ENCODE measurements around the gene RPA1. TPM values are rescaled to one million over a fixed set of nuclear protein-coding genes. Genes with fewer than 3 reads are reported as not detected.

The RPA1 gene
- total and polyA plus RNA-seq, 9 of the 15 experiments (the other 6 are each of a cell fraction or from before 2014, with no cell fraction given): 25.2 to 125 (median 47.4) TPM

DNA sequence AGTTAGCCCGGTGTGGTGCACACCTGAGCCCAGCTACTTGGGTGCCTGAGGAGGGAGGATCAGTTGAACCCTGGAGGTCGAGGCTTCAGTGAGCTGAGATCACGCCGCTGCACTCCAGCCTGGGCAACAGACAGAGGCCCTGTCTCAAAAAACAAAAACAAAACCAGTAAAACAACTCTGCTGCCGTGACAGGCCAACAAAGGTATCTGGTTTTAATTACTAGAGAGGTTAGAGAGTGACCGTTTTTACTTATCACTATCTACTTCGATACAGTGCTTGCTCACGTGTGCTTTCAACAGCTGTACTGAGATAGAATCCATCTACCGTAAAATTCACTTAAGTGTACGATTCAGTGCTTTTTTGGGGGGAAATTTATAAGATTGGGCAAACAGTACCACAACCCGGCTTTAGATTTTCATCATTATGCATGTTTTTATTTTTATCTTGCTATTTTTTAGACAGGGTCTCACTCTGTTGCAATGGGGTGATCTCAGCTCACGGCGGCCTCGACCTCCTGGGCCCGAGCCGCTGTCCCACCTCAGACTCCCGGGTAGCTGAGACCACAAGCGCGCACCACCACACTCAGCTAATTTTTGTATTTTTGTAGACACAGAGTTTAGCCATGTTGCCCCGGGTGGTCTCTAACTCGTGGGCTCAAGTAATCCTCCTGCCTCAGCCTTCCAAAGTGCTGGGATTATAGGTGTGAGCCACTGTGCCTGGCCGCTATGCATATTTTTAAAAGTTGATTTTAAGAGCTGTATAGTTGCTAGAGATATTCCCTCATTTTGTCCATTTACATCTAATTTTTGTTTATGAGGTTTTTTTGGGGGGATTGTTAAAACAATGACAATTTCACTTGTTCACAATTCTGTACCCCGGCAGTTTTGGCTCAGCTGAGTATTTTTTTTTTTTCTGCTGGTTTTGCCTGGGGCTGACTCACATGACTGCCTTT, 37.0 kb upstream of the RPA1 start:
- DNase-seq (ENCODE audit: extremely low read depth in 1 of 4, low spot score in 3 of 4) (peak in 1 of 4 experiments; percentile 23), FAIRE-seq (peak; percentile 46), ATAC-seq (peak; percentile 67)
- Histone ChIP-seq H4K20me1 (replicated peaks; ENCODE audit: control insufficient read depth, insufficient read depth, low read length) (no peaks in the 10 kb centered on the region), H3K4me1 (replicated peaks in 1 of 2; ENCODE audit: control insufficient read depth in 2 of 2, insufficient read depth in 2 of 2, low read length in 2 of 2) (peaks cover 25 to 28% of the 10 kb centered on the region in 2 experiments; a peak in 4 of 5 replicates), H3K27me3 (ENCODE audit: control insufficient read depth in 2 of 2, insufficient read depth in 2 of 2, low read length in 2 of 2) (no peaks in the 10 kb centered on the region), H2AFZ (ENCODE audit: low read depth, low read length) (no peak overlapping the region), H3K4me2 (ENCODE audit: insufficient read depth, low read length) (peak overlapping the region; percentile 14; the same call in 1 of the 2 replicates), H3K9me3 (replicated peaks; ENCODE audit: control insufficient read depth, insufficient read depth, low read depth, low read length) (no peaks in the 10 kb centered on the region), H3K79me2 (ENCODE audit: control insufficient read depth, insufficient read depth, low read length) (no peaks in the 10 kb centered on the region; the same call in 2 of the 3 replicates), H3K27ac (ENCODE audit: extremely low read depth, low read depth, low read length) (peak overlapping the region; percentile 45; the same call in 1 of the 3 replicates), H3K9ac (ENCODE audit: insufficient read depth in 1 of 2, low read depth in 2 of 2, low read length in 2 of 2) (peak overlapping the region in 1 of 2 experiments; percentile 81; a peak in 1 of 4 replicates), H3K4me3 (no peak overlapping the region), H3K36me3 (ENCODE audit: control insufficient read depth, insufficient read depth, low read length) (0 out of 3 replicates have a peak, but pooled peaks cover 6% of the 10 kb centered on the region), H3K9me1 (ENCODE audit: control insufficient read depth, insufficient read depth, low read length) (no peaks in the 10 kb centered on the region)
- CTCF ChIA-PET (ENCODE audit: low intra/inter-chr PET ratio): no interaction called here
- BruUV-seq (replicated peaks): no TSS peak
- intact Hi-C loops (cut with micrococcal nuclease): no loop called here
- WGBS (ENCODE audit: insufficient coverage, low coverage, missing lambda C conversion rate): 28% methylated on average over 21 of the region's 23 CpGs
- POLR2A ChIA-PET: interaction anchor here (0.7 to 1.5 kb wide), 3 partner anchors 11 to 23 kb away, joined by 3 to 4 read pairs (median 3); no protein-coding TSS in a partner anchor
- in situ Hi-C loops (cut with MboI): no loop called here
- TF ChIP-seq CHD2 (IDR thresholded peaks at IDR 0.05; ENCODE audit: low read depth, low read length) (no peak), RCOR1 (IDR thresholded peaks at IDR 0.05; ENCODE audit: borderline replicate concordance in 1 of 2, low read depth in 2 of 2, low read length in 2 of 2) (0 out of 4 replicates have a peak, but pooled peaks of 1 of the 2 experiments have one; percentile 6), ZNF79 (CRISPR knock-in tag; IDR thresholded peaks at IDR 0.05; ENCODE audit: low read depth) (no peak), BHLHE40 (IDR thresholded peaks at IDR 0.05; ENCODE audit: low read length) (peak; percentile 84), TEAD4 (IDR thresholded peaks at IDR 0.05; ENCODE audit: low read length) (peak; percentile 58), TEAD4 (CRISPR knock-in tag; IDR thresholded peaks at IDR 0.05; ENCODE audit: borderline replicate concordance) (no peak), SOX6 (IDR thresholded peaks at IDR 0.05) (0 out of 2 replicates have a peak, but pooled peaks have one; percentile 29), ADNP (tag; IDR thresholded peaks at IDR 0.05) (peak; percentile 45; the same call in 1 of the 2 replicates), L3MBTL2 (IDR thresholded peaks at IDR 0.05) (peak; percentile 54), ARID1B (IDR thresholded peaks at IDR 0.05) (peak; percentile 34; the same call in 1 of the 2 replicates), CBFA2T2 (conservative IDR thresholded peaks at IDR 0.05) (peak; percentile 46), ZFX (CRISPR knock-in tag; IDR thresholded peaks at IDR 0.05) (peak; percentile 65), PHF20 (IDR thresholded peaks at IDR 0.05; ENCODE audit: partially characterized antibody) (no peak), FOSL1 (tag; conservative IDR thresholded peaks at IDR 0.05) (peak; percentile 12; the same call in 1 of the 2 replicates), GABPB2 (CRISPR knock-in tag; conservative IDR thresholded peaks at IDR 0.05) (no peak), EP300 (IDR thresholded peaks at IDR 0.05; ENCODE audit: low read length) (peak; percentile 70)
- TF ChIP-seq, protein P1, sequence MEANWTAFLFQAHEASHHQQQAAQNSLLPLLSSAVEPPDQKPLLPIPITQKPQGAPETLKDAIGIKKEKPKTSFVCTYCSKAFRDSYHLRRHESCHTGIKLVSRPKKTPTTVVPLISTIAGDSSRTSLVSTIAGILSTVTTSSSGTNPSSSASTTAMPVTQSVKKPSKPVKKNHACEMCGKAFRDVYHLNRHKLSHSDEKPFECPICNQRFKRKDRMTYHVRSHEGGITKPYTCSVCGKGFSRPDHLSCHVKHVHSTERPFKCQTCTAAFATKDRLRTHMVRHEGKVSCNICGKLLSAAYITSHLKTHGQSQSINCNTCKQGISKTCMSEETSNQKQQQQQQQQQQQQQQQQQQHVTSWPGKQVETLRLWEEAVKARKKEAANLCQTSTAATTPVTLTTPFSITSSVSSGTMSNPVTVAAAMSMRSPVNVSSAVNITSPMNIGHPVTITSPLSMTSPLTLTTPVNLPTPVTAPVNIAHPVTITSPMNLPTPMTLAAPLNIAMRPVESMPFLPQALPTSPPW (CRISPR knock-in tag; IDR thresholded peaks at IDR 0.05): peak; percentile 16; the same call in 1 of the 2 replicates
- TF ChIP-seq, protein P2, sequence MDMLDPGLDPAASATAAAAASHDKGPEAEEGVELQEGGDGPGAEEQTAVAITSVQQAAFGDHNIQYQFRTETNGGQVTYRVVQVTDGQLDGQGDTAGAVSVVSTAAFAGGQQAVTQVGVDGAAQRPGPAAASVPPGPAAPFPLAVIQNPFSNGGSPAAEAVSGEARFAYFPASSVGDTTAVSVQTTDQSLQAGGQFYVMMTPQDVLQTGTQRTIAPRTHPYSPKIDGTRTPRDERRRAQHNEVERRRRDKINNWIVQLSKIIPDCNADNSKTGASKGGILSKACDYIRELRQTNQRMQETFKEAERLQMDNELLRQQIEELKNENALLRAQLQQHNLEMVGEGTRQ (CRISPR knock-in tag; IDR thresholded peaks at IDR 0.05): 0 out of 2 replicates have a peak, but pooled peaks have one; percentile 5
- TF ChIP-seq, protein P3, sequence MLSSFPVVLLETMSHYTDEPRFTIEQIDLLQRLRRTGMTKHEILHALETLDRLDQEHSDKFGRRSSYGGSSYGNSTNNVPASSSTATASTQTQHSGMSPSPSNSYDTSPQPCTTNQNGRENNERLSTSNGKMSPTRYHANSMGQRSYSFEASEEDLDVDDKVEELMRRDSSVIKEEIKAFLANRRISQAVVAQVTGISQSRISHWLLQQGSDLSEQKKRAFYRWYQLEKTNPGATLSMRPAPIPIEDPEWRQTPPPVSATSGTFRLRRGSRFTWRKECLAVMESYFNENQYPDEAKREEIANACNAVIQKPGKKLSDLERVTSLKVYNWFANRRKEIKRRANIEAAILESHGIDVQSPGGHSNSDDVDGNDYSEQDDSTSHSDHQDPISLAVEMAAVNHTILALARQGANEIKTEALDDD (IDR thresholded peaks at IDR 0.05): 0 out of 2 replicates have a peak, but pooled peaks have one; percentile 27
